GM23338 (cell line): Measurements from ENCODE around the gene SPINK2. TPM values are rescaled to one million over a fixed set of nuclear protein-coding genes. Genes with fewer than 3 reads are reported as not detected.

Source experiments
- ATAC-seq: fragments of 200-7000 bp; cut with Tn5 transposase; 3 replicates; pipeline ENCODE4 v1.9.1; 2020
- DNase-seq: peaks from one replicate; pipeline ENCODE4 v3.0.0-alpha.2; 2015; ENCODE audit warnings: low spot score
- H2AFZ ChIP-seq: fragments of 200-600 bp; sonication (generic); 2 replicates; pipeline ENCODE4 v1.8.0; 2016; ENCODE audit warnings: antibody characterized with exemption, mild to moderate bottlenecking, moderate library complexity
- H3F3A ChIP-seq: fragments of 200-600 bp; sonication (generic); replicated peaks from 2 replicates; pipeline ENCODE4 v1.8.0; 2017; ENCODE audit warnings: antibody characterized with exemption, mixed run types, low read depth
- H3K27ac ChIP-seq: fragments of 200-600 bp; sonication (generic); 2 replicates; pipeline ENCODE4 v1.6.1; 2016; ENCODE audit warnings: low read depth
- H3K27me3 ChIP-seq: fragments of 200-600 bp; sonication (generic); 2 replicates; pipeline ENCODE4 v1.8.0; 2016; ENCODE audit warnings: mild to moderate bottlenecking, mixed run types, moderate library complexity; ENCODE audit not compliant: insufficient read depth
- H3K36me3 ChIP-seq: fragments of 200-600 bp; sonication (generic); 2 replicates; pipeline ENCODE4 v1.8.0; 2016; ENCODE audit warnings: mild to moderate bottlenecking; ENCODE audit not compliant: insufficient read depth
- H3K4me1 ChIP-seq: fragments of 200-600 bp; sonication (generic); 2 replicates; pipeline ENCODE4 v1.8.0; 2016; ENCODE audit warnings: mild to moderate bottlenecking, moderate library complexity; ENCODE audit not compliant: insufficient read depth
- H3K4me2 ChIP-seq: fragments of 200-600 bp; sonication (generic); 2 replicates; pipeline ENCODE4 v1.7.1; 2017; ENCODE audit warnings: mixed run types
- H3K4me3 ChIP-seq: fragments of 200-600 bp; sonication (generic); 2 replicates; pipeline ENCODE4 v1.6.1; 2016; ENCODE audit warnings: mixed run types
- H3K79me2 ChIP-seq: fragments of 200-600 bp; sonication (generic); replicated peaks from 2 replicates; pipeline ENCODE4 v1.8.0; 2017; ENCODE audit warnings: mild to moderate bottlenecking; ENCODE audit not compliant: insufficient read depth
- H3K9me2 ChIP-seq: fragments of 200-600 bp; sonication (generic); 2 replicates; pipeline ENCODE4 v1.8.0; 2017; ENCODE audit not compliant: insufficient read depth
- H4K20me1 ChIP-seq: fragments of 200-600 bp; sonication (generic); replicated peaks from 2 replicates; pipeline ENCODE4 v1.8.0; 2017; ENCODE audit warnings: mild to moderate bottlenecking; ENCODE audit not compliant: insufficient read depth
- H3K27ac Mint-ChIP-seq: 2 replicates; pipeline ENCODE4 v1.8.0; 2020; ENCODE audit warnings: inconsistent platforms, mild to moderate bottlenecking, moderate library complexity, mixed read lengths
- H3K27me3 Mint-ChIP-seq: 3 replicates; pipeline ENCODE4 v1.8.0; 2022; ENCODE audit warnings: low read depth, mild to moderate bottlenecking, moderate library complexity, mixed read lengths, inconsistent platforms; ENCODE audit not compliant: insufficient read depth, poor library complexity
- H3K36me3 Mint-ChIP-seq: 3 replicates; pipeline ENCODE4 v1.8.0; 2021; ENCODE audit warnings: low read depth, mild to moderate bottlenecking, inconsistent platforms, moderate library complexity, mixed read lengths
- H3K4me1 Mint-ChIP-seq: 3 replicates; pipeline ENCODE4 v1.8.0; 2020; ENCODE audit warnings: mild to moderate bottlenecking, inconsistent platforms, mixed read lengths
- H3K4me3 Mint-ChIP-seq: 3 replicates; pipeline ENCODE4 v1.8.0; 2021; ENCODE audit warnings: moderate library complexity, mild to moderate bottlenecking, inconsistent platforms, mixed read lengths
- H3K9me3 Mint-ChIP-seq: 3 replicates; pipeline ENCODE4 v1.8.0; 2020; ENCODE audit warnings: moderate library complexity, mild to moderate bottlenecking, inconsistent platforms, mixed read lengths
- CREB1 ChIP-seq: fragments of 250-450 bp; sonication (Bioruptor Pico); IDR thresholded peaks from 2 replicates; pipeline ENCODE4 v1.5.0; 2020; ENCODE audit warnings: low read depth, mild to moderate bottlenecking, moderate library complexity
- ETS1 ChIP-seq: IDR thresholded peaks from 2 replicates; pipeline ENCODE4 v1.6.1; 2016; ENCODE audit warnings: antibody characterized with exemption
- EZH2 ChIP-seq: fragments of 200-600 bp; sonication (generic); IDR thresholded peaks from one replicate; pipeline ENCODE4 v1.8.0; 2017; ENCODE audit warnings: antibody characterized with exemption, mild to moderate bottlenecking, low read depth; ENCODE audit not compliant: unreplicated experiment
- EZH2phosphoT487 ChIP-seq: fragments of 200-600 bp; sonication (generic); IDR thresholded peaks from one replicate; pipeline ENCODE4 v1.8.1; 2018; ENCODE audit warnings: antibody characterized with exemption; ENCODE audit not compliant: unreplicated experiment
- JUNB ChIP-seq: IDR thresholded peaks from one replicate; pipeline ENCODE4 v1.6.1; 2016; ENCODE audit warnings: antibody characterized with exemption; ENCODE audit not compliant: unreplicated experiment
- NANOG ChIP-seq: IDR thresholded peaks from 2 replicates; pipeline ENCODE4 v1.6.1; 2016; ENCODE audit warnings: antibody characterized with exemption, borderline replicate concordance
- ZNF114 ChIP-seq: fragments of 250-450 bp; sonication (Bioruptor Pico); IDR thresholded peaks from 2 replicates; pipeline ENCODE4 v1.5.0; 2020; ENCODE audit warnings: mild to moderate bottlenecking, moderate library complexity
- ZNF331 ChIP-seq: fragments of 250-450 bp; sonication (Bioruptor Pico); IDR thresholded peaks from 2 replicates; pipeline ENCODE4 v1.5.0; 2020; ENCODE audit warnings: low read depth, mild to moderate bottlenecking, moderate library complexity
- ZNF462 ChIP-seq: fragments of 250-450 bp; sonication (Bioruptor Pico); IDR thresholded peaks from 2 replicates; pipeline ENCODE4 v1.5.0; 2020; ENCODE audit warnings: mild to moderate bottlenecking, moderate library complexity
- polyA plus RNA-seq: library from polyadenylated mRNA; unstranded; fragments of >200 nt; fragmentation: Nextera tagmentation; extraction: Ambion mirVana; gene quantifications from 2 replicates; pipeline ENCODE4 v1.2.1, GENCODE V29; 2016
- total RNA-seq: library from RNA; depleted of rRNA; stranded (reverse); fragments of >200 nt; shearing (Covaris generic); gene quantifications from 2 replicates; pipeline ENCODE4 v1.2.3, GENCODE V29; 2014
- TF ChIP-seq, protein P1 (sequence below), 2 experiments: fragments of 200-600 bp in 1 of 2; sonication (generic) in 1 of 2; conservative IDR thresholded peaks; 2 replicates each; pipeline versions ENCODE4 v1.5.1 to v1.6.1; 2016 to 2017; ENCODE audit warnings: antibody characterized with exemption in 2 of 2, low read depth in 2 of 2, mild to moderate bottlenecking in 2 of 2, moderate library complexity in 1 of 2
- TF ChIP-seq, protein P2 (sequence below): IDR thresholded peaks from one replicate; pipeline ENCODE4 v1.6.1; 2018; ENCODE audit warnings: antibody characterized with exemption; ENCODE audit not compliant: unreplicated experiment

The SPINK2 gene
- total and polyA plus RNA-seq, 2 experiments from 2014 or later: 0.73 to 6.4 TPM

DNA sequence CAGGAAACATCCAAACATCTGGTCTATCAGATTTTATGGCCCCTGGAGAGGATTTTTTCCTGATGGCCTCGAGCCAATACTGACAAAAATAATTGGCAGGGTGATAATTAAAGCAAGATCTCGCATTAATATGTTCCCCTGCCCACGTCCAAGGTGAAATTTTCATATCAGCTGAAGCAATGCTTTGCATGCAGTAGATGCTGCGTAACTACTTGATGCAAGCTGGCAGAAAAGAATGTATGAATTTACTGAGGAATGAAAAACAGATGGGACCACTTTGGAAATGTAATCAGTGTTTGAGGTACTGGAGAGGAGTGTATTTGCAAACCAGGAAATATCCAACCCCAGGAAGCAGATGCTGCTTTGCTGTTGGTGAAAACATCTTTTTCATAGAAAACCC, 49.4 kb upstream of the SPINK2 start (continued):
- TF ChIP-seq ZNF462 (CRISPR knock-in tag) (no peak), ZNF331 (CRISPR knock-in tag) (no peak), NANOG (no peak), ZNF114 (CRISPR knock-in tag) (no peak), JUNB (no peak), EZH2 (no peak)
- TF ChIP-seq, protein P1, sequence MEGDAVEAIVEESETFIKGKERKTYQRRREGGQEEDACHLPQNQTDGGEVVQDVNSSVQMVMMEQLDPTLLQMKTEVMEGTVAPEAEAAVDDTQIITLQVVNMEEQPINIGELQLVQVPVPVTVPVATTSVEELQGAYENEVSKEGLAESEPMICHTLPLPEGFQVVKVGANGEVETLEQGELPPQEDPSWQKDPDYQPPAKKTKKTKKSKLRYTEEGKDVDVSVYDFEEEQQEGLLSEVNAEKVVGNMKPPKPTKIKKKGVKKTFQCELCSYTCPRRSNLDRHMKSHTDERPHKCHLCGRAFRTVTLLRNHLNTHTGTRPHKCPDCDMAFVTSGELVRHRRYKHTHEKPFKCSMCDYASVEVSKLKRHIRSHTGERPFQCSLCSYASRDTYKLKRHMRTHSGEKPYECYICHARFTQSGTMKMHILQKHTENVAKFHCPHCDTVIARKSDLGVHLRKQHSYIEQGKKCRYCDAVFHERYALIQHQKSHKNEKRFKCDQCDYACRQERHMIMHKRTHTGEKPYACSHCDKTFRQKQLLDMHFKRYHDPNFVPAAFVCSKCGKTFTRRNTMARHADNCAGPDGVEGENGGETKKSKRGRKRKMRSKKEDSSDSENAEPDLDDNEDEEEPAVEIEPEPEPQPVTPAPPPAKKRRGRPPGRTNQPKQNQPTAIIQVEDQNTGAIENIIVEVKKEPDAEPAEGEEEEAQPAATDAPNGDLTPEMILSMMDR (conservative IDR thresholded peaks at IDR 0.05; ENCODE audit: low read depth in 2 of 2): no peak

DNA sequence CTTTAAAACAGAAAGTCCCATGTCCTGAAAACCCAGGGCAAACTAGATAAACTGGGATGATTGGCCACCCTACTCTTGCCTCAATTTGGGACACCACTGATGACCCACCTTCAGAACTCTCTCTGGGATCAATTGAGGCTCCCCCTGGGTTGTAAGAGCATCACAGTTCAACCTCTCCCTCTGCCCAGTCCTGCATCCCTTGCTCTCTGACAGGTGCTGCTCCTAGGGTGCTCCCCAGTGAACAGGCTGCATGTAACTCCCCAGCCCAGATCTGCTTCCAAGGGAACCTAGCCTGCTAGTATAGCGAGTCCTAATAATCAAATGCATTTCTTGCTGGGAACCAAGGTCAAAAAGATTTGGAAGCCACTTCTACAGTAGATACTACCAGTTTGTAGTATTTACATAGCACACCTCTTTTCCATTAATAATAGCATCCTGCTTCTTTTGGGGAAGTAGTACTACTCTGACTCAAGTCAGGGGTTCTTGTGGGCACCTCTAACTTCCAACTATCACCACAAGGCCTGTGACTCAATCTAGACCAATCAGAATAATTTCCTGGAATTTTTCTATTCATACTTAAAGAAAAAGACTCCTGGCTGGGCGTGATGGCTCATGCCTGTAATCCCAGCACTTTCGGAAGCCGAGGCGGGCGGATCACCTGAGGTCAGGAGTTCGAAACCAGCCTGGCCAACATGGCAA, 42.1 kb upstream of the SPINK2 start:
- Histone ChIP-seq H3K79me2 (no peaks in the 10 kb centered on the region), H4K20me1 (no peaks in the 10 kb centered on the region), H3K27me3 (no peaks in the 10 kb centered on the region), H3K4me3 (no peak overlapping the region), H3K36me3 (no peaks in the 10 kb centered on the region), H3K27ac (no peak overlapping the region), H2AFZ (no peak overlapping the region), H3F3A (no peaks in the 10 kb centered on the region), H3K9me2 (no peaks in the 10 kb centered on the region), H3K4me2 (no peak overlapping the region), H3K4me1 (peaks cover 4% of the 10 kb centered on the region; the same call in 1 of the 2 replicates)
- peaks cover 2% of the 10 kb centered on the region; the same call in 2 of the 3 replicates for H3K4me1 Mint-ChIP-seq
- H3K9me3 Mint-ChIP-seq: peaks cover 2% of the 10 kb centered on the region; the same call in 1 of the 3 replicates
- no peak for DNase-seq
- no peaks in the 10 kb centered on the region for H3K27me3 Mint-ChIP-seq
- no peak overlapping the region for H3K27ac Mint-ChIP-seq
- no peak overlapping the region for H3K4me3 Mint-ChIP-seq
- ATAC-seq: no peak
- H3K36me3 Mint-ChIP-seq: no peaks in the 10 kb centered on the region
- TF ChIP-seq ETS1 (no peak), NANOG (no peak), EZH2phosphoT487 (no peak), ZNF114 (CRISPR knock-in tag) (no peak), CREB1 (no peak), ZNF331 (CRISPR knock-in tag) (no peak), JUNB (no peak)
- TF ChIP-seq, protein P2, sequence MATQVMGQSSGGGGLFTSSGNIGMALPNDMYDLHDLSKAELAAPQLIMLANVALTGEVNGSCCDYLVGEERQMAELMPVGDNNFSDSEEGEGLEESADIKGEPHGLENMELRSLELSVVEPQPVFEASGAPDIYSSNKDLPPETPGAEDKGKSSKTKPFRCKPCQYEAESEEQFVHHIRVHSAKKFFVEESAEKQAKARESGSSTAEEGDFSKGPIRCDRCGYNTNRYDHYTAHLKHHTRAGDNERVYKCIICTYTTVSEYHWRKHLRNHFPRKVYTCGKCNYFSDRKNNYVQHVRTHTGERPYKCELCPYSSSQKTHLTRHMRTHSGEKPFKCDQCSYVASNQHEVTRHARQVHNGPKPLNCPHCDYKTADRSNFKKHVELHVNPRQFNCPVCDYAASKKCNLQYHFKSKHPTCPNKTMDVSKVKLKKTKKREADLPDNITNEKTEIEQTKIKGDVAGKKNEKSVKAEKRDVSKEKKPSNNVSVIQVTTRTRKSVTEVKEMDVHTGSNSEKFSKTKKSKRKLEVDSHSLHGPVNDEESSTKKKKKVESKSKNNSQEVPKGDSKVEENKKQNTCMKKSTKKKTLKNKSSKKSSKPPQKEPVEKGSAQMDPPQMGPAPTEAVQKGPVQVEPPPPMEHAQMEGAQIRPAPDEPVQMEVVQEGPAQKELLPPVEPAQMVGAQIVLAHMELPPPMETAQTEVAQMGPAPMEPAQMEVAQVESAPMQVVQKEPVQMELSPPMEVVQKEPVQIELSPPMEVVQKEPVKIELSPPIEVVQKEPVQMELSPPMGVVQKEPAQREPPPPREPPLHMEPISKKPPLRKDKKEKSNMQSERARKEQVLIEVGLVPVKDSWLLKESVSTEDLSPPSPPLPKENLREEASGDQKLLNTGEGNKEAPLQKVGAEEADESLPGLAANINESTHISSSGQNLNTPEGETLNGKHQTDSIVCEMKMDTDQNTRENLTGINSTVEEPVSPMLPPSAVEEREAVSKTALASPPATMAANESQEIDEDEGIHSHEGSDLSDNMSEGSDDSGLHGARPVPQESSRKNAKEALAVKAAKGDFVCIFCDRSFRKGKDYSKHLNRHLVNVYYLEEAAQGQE: no peak
